Right renal pelvis (tissue), 4 donors: ENCODE data around the gene IQGAP1. TPM values are rescaled to one million over a fixed set of nuclear protein-coding genes. Genes with fewer than 3 reads are reported as not detected.
"Not testable (repeated sequence)": the region's sequence is repeated elsewhere in the genome, so short reads cannot be mapped to it uniquely, and the experiment has no call there.

Experiments used
- DNase-seq, 4 donors: peaks; one replicate each; pipeline ENCODE4 v3.0.0-alpha.2; 2013; ENCODE audit warnings: low read depth in 4 of 4, low spot score in 3 of 4, missing footprints in 1 of 4
- polyA plus RNA-seq, 4 donors: library from polyadenylated mRNA; unstranded; fragments of 120-200 nt; gene quantifications; one replicate each; pipeline ENCODE4 v1.2.1, GENCODE V29; 2013; ENCODE audit not compliant: insufficient read length in 4 of 4

Gene IQGAP1
- polyA plus RNA-seq, 4 donors: 135 to 184 (median 175) TPM

DNA sequence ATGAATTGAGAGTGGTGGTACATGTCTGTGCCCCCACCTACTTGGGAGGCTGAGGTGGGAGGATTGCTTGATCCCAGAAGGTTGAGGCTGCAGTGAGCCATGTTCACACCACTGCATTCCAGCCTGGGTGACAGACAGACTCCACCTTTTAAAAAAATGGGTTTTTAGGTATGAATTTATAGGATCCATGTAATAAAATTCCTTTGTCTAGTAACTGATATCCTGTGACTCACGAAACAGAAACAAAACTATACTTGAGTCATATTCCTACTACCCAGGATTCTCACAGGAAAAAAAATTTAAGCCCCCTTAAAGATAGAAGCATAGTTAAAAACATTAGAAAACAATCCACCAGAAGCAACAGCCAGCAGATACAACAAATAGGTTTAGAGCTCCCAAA is 131.6 kb downstream of the IQGAP1 start:
- no peak for DNase-seq

DNA sequence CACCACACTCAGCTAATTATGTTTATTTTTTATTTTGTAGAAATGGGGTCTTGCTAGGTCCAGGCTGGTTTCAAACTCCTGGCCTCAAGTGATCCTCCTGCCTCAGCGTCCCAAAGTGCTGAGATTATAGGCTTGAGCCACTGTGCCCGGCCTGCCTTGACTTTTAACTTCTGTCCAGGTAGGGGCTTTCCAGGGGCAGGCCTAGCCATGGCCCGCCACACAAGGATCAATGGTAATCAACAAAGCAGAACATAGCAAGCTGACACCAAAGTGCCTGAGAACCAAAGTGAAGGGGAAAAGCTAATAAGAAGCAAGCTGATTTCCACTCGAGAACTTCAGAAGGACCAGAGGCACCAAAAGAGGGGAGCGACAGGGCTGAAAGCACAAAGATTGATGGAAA is 132.3 kb downstream of the IQGAP1 start:
- no peak for DNase-seq

GRCh38 chr15:90523373-90523772 is 135.3 kb downstream of the IQGAP1 start:
- no peak for DNase-seq

- not testable (repeated sequence) for DNase-seq
Observed at GRCh38 chr15:90524018-90524803, 136.2 kb downstream of the IQGAP1 start.

- DNase-seq: no peak
Observed at GRCh38 chr15:90529011-90529370, 140.9 kb downstream of the IQGAP1 start.

GRCh38 chr15:90529371-90530249 is 141.6 kb downstream of the IQGAP1 start, which contains the start of gene CRTC3:
Gene CRTC3 (plus strand): TSS chr15:90529923. CDS start chr15:90530072, 149 bp downstream.
- DNase-seq: peak in 1 of 4 donors; percentile 45

- peak in 3 of 4 donors; percentile 39 to 60 (median 49) for DNase-seq
Observed at GRCh38 chr15:90530250-90531051, 142.4 kb downstream of the IQGAP1 start.

GRCh38 chr15:90531147-90531546 is 143.1 kb downstream of the IQGAP1 start:
- DNase-seq: no peak

DNA sequence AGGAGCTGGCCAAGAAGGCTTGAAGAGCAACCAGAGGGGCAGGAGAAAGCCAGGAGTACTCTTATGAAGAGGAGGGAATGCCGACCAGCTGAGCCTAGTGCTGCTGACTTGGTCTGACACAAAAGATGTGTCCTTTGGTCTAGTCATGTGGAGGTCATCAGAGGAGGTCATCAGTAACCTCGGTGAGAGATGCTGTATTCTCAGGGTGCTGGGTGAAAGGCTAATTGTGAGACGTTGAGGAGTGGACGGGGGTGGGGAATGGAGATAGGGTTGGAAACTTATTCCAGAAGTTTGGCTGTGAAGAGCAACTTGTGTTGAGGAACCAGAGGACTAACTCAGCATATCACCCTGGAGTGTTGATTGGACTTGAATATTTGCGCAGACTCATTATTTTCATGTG is 147.2 kb downstream of the IQGAP1 start:
- DNase-seq: no peak

DNA sequence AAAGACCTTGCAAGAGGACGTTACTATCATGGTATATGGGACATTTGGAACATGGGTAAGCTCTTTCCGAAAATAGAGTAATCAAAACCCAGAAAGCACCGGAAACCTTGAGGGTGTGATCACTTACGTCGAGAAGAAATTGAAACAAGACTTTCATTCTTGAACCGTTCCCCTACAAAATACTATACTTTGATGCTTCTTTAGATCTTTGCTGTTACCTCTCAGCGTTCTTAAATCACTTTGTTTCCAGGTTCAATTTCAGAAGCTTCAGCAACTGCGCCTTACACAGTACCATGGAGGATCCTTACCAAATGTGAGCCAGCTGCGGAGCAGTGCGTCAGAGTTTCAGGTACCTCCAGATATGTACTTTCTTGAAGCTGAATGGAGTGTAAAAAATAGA is 151.7 kb downstream of the IQGAP1 start:
- no peak for DNase-seq

- DNase-seq: no peak
Observed at GRCh38 chr15:90540768-90541167, 152.7 kb downstream of the IQGAP1 start.

DNA sequence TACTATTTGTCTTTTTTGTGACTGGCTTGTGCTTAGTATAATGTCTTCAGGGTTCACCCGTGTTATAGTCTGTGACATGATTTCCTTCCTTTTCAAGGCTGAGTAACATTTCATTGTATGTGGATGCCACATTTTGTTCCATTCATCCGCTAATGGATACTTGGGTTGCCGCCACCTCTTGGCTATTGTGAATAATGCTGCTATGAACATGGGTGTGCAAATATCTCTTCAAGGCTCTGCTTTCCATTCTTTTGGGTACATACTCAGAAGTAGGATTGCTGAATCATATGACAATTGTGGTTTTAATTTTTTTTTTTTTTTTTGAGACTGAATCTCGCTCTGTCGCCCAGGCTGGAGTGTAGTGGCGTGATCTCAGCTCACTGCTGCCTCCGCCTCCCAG is 157.1 kb downstream of the IQGAP1 start:
- DNase-seq: no peak

- no peak for DNase-seq
Observed at GRCh38 chr15:90547540-90547939, 159.5 kb downstream of the IQGAP1 start.

DNA sequence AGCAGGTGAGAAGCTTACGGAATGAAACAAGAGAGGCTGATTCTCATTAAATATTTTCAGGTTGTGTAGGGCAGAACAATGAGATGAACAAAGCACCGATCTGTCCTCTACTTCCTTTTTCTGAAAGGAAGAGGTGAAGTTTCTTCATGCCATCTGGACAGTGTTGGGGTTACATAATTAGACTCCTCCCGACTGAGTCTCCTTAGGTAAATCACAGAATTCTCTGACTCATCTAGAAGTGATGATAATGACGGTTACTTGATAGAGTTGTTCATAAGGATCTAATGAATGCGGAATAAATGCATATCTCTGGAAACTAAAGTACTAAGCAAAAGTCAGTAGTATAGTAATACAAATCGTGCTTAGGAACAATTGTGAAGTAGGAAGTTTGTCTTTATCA is 162.9 kb downstream of the IQGAP1 start:
- DNase-seq: no peak

Other genes starting within 250 kb of the IQGAP1 start
- gene SEMA4B, start 186.9 kb upstream of the IQGAP1 start, polyA plus RNA-seq: 10 to 100 TPM; 38.0 to 44.3 (median 38.6) TPM
- gene CIB1, start 154.3 kb upstream of the IQGAP1 start, polyA plus RNA-seq: 10 to 100 TPM; 49.9 to 63.9 (median 56.0) TPM
- gene GDPGP1, start 154.0 kb upstream of the IQGAP1 start, polyA plus RNA-seq: 1 to 10 TPM; 3.2 to 4.5 (median 4.1) TPM
- gene TTLL13, start 138.7 kb upstream of the IQGAP1 start, polyA plus RNA-seq: under 1 TPM in 3 of 4 donors, not detected in 1; 0.10 to 0.19 (median 0.15) TPM
- 100 to 1,000 TPM; 116 to 129 (median 125) TPM for gene NGRN, start 122.6 kb upstream of the IQGAP1 start, polyA plus RNA-seq
- gene ZNF774, start 36.0 kb upstream of the IQGAP1 start, polyA plus RNA-seq: 1 to 10 TPM; 4.1 to 5.3 (median 4.2) TPM
- 10 to 100 TPM; 29.3 to 30.7 (median 29.9) TPM for gene CRTC3, start 141.7 kb downstream of the IQGAP1 start, polyA plus RNA-seq